ENCODE measurements around the gene NPB.

Gene NPB

GRCh38 chr17:81870131-81870980 is 31.7 kb upstream of the NPB start:
- peak; percentile 24 for DNase-seq

- DNase-seq: peak; percentile 76
These were observed 31.1 kb upstream of the NPB start, which contains the start of gene ARHGDIA for GRCh38 chr17:81870981-81871386. Gene ARHGDIA, minus strand, starts transcription at chr17:81871337. Its CDS starts 1,407 bp downstream, at chr17:81869930.

- DNase-seq: peak; percentile 9
These were observed 30.4 kb upstream of the NPB start for GRCh38 chr17:81871387-81872230.

- DNase-seq: no peak
These were observed 24.5 kb upstream of the NPB start for GRCh38 chr17:81877569-81877968.

- DNase-seq: no peak
These were observed 23.7 kb upstream of the NPB start for GRCh38 chr17:81878294-81878693.

GRCh38 chr17:81879121-81879520 is 22.9 kb upstream of the NPB start:
- no peak for DNase-seq

GRCh38 chr17:81884520-81884919 is 17.5 kb upstream of the NPB start:
- no peak for DNase-seq

- DNase-seq: no peak
These were observed 17.1 kb upstream of the NPB start for GRCh38 chr17:81884968-81885367.

- DNase-seq: no peak
These were observed 16.6 kb upstream of the NPB start for GRCh38 chr17:81885454-81885853.

GRCh38 chr17:81885869-81886548 is 16.0 kb upstream of the NPB start:
- no peak for DNase-seq

- no peak for DNase-seq
These were observed 13.7 kb upstream of the NPB start for GRCh38 chr17:81888105-81888987.

- DNase-seq: no peak
These were observed 12.9 kb upstream of the NPB start for GRCh38 chr17:81888988-81889595.

- DNase-seq: no peak
These were observed 12.4 kb upstream of the NPB start for GRCh38 chr17:81889602-81890001.

GRCh38 chr17:81890447-81891302 is 11.4 kb upstream of the NPB start:
- DNase-seq: no peak

GRCh38 chr17:81891303-81891552 is 10.8 kb upstream of the NPB start:
- DNase-seq: no peak

- DNase-seq: no peak
These were observed 6.6 kb upstream of the NPB start for GRCh38 chr17:81895400-81895799.

GRCh38 chr17:81898029-81898866 is 3.8 kb upstream of the NPB start:
- DNase-seq: peak; percentile 55

GRCh38 chr17:81898885-81899284 is 3.2 kb upstream of the NPB start:
- DNase-seq: no peak

GRCh38 chr17:81899514-81900166 is 2.4 kb upstream of the NPB start:
- DNase-seq: no peak

Measured in NCI-H226 (cell line).